Measurements from ENCODE around the gene MMP28. TPM values are rescaled to one million over a fixed set of nuclear protein-coding genes. Genes with fewer than 3 reads are reported as not detected.
"Not testable (repeated sequence)": the region's sequence is repeated elsewhere in the genome, so short reads cannot be mapped to it uniquely, and the experiment has no call there.

MMP28 gene
- total RNA-seq, 2 donors from 2014 or later, result 0.74 TPM; not detected in 1

DNA sequence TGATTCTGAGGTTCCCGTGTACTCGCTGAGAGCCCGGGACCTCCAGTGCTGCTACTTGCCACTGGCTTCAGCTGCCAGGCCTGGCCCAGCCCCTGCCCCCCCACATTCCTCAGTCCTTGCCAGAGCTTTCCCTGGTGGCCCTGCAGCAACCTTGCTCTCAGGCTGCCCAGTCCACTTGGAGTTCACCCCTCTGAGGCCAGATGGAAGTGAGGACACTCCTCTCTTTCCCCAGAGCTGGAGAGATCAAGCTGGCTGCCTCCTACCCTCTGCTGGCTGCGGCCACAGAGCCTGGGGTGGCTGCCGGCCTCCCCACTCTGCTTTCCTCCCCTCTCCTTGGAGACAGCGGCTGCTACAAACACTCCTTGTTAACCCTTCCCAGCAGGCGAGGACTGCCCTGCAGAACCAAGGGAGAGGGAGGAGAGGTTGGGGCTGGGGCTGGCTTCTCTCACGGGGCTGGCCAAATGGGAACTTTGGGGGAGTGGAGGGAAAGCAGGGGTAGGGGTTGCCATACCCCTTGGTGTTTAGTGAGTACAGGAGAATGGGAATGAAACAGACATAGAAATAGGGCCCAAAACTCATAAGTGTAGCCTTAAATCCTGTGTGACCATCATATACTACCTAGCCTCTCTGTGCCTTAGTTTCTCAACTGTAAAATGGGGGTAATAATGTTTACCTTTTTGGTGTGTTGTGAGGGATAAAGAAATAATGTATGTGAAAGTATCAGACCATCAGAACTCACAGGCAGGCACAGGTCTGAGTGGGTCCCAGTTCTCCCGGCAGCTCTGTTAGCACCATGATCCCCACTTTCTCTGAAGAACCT is 42.3 kb downstream of the MMP28 start, which contains the start of gene GAS2L2:
Gene GAS2L2 (minus strand): TSS at position 295 of the 820 bp plus-strand sequence. CDS start 389 bp downstream, outside the sequence.
- no peak for ATAC-seq
- no peaks in the 10 kb centered on the region for H3K9me3 Mint-ChIP-seq
- no peak within 1 kb of the TSS for H3K27ac Mint-ChIP-seq
- no peak for DNase-seq (ENCODE audit: low spot score in 2 of 2)
- no peaks in the 10 kb centered on the region for H3K36me3 Mint-ChIP-seq

DNA sequence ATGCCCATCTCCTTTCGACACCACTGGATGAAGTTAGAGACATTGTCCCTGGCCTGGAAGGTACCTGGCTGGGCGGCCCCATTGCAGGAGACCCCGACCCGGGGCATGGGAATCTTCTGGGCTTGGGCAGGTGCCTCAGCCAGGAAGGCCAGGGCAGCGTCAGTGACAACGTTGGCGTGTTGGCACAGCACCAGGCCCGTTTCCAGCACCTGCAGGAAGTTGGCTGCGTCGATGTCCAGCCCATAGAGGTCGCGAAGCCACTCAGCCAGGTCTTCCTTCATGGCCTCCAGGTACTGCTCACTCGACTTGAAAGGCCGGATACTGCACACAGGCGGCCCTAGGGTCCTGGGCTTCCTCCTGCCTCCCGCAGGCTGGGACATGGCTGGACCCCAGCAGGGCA is 43.0 kb downstream of the MMP28 start:
- no peaks in the 10 kb centered on the region for H3K9me3 Mint-ChIP-seq
- ATAC-seq (no peak), DNase-seq (ENCODE audit: low spot score in 2 of 2) (no peak)
- no peaks in the 10 kb centered on the region for H3K36me3 Mint-ChIP-seq
- no peak overlapping the region for H3K27ac Mint-ChIP-seq

DNA sequence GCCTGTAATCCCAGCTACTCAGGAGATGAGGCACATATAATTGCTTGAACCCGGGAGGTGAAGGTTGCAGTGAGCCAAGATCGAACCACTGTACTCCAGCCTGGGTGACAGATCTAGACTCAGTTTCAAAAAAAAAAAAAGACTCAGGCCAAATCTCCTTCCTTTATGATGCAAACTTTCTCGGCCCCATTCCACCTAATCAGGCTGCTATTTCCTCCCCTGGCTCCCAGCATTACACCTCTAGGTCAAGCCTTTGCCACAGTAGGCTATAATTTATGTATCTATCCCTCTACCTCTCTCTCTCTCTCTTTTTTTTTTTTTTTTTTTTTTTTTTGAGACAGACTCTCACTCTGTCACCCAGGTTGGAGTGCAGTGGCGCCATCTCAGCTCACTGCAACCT is 43.9 kb downstream of the MMP28 start:
- H3K27ac Mint-ChIP-seq; H3K9me3 Mint-ChIP-seq; ATAC-seq; H3K36me3 Mint-ChIP-seq; DNase-seq (ENCODE audit: low spot score in 2 of 2): not testable (repeated sequence)

DNA sequence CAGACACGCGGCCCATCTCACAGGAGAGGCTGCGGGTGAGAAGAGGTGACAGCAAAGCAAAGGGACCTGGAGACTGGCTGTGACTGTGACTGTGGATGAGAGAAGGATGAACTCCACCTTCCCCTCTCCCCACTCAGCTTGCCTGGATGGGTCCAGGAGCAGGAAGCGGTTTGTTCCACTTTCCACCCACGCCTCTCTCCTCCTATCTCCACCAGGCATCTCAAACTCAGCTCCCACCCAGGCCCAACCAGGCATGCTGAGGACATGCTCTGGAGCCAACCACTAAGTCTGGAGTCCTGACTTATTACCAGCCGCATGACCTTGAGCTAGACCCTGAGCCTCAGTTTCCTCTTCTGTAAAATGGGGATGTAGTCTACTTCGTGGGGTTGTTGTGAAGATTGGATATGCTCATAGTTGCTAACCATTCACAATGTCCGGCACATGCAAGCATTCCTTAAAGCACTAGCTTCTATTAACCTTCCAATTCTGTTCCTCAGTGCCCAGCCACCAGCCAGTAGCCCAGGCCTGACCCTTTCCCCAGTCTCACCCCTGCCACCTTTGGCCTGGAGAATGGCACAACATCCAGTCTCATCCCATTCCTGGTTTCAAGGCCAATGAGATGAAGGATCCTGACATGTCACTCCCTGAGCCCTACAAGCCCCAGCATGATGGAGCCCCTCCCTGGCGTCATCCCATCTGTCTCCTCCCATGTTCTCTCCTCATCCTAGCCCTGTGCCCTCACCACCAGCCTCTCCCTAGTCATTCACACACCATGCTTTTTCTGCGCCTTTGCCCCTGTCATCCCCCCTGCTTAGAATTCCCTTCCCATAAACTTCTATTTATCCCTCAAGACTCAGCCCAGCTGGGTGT is 44.7 kb downstream of the MMP28 start:
- no peak for ATAC-seq
- DNase-seq (ENCODE audit: low spot score in 2 of 2), result no peak
- Mint-ChIP-seq H3K36me3 (no peaks in the 10 kb centered on the region), H3K9me3 (no peaks in the 10 kb centered on the region), H3K27ac (no peak overlapping the region)

- ATAC-seq (no peak), DNase-seq (ENCODE audit: low spot score in 2 of 2) (no peak)
- H3K36me3 Mint-ChIP-seq, result no peaks in the 10 kb centered on the region
- no peak overlapping the region for H3K27ac Mint-ChIP-seq
- H3K9me3 Mint-ChIP-seq, result no peaks in the 10 kb centered on the region
These were observed 45.7 kb downstream of the MMP28 start for GRCh38 chr17:35749560-35750412.

GRCh38 chr17:35748979-35749378 is 46.5 kb downstream of the MMP28 start:
- H3K36me3 Mint-ChIP-seq, result no peaks in the 10 kb centered on the region
- no peak for ATAC-seq
- no peak for DNase-seq (ENCODE audit: low spot score in 2 of 2)

DNA sequence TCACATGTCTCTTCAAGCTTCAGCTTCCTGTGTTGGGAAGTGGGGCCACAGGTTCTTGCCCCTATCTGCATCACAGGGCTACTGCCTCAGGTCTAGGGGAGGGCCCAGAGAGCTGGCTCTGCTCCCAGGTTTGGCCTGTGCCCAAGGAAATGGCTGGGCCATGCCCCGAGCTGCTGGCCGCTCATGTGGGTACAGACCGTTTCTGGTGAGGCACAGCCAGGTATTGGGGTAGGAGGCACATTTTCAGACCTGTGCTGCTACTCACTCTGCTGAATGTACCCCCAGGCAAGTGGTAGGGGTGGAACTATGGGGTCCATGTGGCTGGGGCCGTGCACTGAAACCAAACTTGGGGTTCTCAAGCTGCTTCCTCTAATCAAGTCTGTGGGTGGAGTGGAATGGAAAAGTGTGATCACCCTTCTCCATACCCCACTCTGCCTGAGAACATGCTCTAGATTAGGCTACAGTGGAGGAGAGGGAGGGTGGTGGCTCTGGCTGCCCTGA is 47.0 kb downstream of the MMP28 start:
- DNase-seq (ENCODE audit: low spot score in 2 of 2) (no peak), ATAC-seq (peak; percentile 5 to 61)
- Mint-ChIP-seq H3K9me3 (no peaks in the 10 kb centered on the region), H3K36me3 (no peaks in the 10 kb centered on the region), H3K27ac (peak overlapping the region in 1 of 2 donors; percentile 65)

More at GRCh38 chr17:35748979-35749378, 46.5 kb downstream of the MMP28 start:
- no peaks in the 10 kb centered on the region for H3K9me3 Mint-ChIP-seq
- H3K27ac Mint-ChIP-seq, result no peak overlapping the region

- DNase-seq (ENCODE audit: low spot score in 2 of 2) (peak; percentile 69 to 85), ATAC-seq (peak; percentile 81 to 92)
- Mint-ChIP-seq H3K9me3 (no peaks in the 10 kb centered on the region), H3K27ac (no peak overlapping the region), H3K36me3 (no peaks in the 10 kb centered on the region)
These were observed 47.9 kb downstream of the MMP28 start for GRCh38 chr17:35747540-35748017.

GRCh38 chr17:35745749-35746320 is 49.6 kb downstream of the MMP28 start:
- H3K36me3 Mint-ChIP-seq, result no peaks in the 10 kb centered on the region
- no peak for ATAC-seq
- H3K27ac Mint-ChIP-seq, result no peak overlapping the region
- no peaks in the 10 kb centered on the region for H3K9me3 Mint-ChIP-seq
- DNase-seq (ENCODE audit: low spot score in 2 of 2), result no peak

DNA sequence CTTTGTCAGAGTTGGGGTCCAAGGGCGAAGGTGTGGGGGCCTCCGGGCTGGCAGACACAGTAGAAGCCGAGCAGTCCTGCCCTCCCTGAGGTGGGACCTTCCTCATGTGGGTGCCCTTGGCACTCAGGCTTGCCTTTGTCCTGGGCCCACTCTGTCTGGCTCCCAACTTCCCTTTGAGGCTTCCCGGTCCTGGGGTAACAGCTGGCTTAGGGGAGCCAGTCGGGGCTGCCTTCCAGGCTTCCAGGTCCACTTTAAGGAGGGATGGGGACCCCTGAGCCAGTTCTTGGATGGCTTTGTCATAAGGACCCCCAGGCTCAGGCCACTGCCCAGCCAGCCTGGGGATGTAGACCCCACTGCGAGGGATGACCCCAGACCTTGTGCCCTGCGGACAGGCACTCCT is 50.2 kb downstream of the MMP28 start:
- no peaks in the 10 kb centered on the region for H3K36me3 Mint-ChIP-seq
- DNase-seq (ENCODE audit: low spot score in 2 of 2) (no peak), ATAC-seq (no peak)
- no peaks in the 10 kb centered on the region for H3K9me3 Mint-ChIP-seq
- H3K27ac Mint-ChIP-seq, result no peak overlapping the region

DNA sequence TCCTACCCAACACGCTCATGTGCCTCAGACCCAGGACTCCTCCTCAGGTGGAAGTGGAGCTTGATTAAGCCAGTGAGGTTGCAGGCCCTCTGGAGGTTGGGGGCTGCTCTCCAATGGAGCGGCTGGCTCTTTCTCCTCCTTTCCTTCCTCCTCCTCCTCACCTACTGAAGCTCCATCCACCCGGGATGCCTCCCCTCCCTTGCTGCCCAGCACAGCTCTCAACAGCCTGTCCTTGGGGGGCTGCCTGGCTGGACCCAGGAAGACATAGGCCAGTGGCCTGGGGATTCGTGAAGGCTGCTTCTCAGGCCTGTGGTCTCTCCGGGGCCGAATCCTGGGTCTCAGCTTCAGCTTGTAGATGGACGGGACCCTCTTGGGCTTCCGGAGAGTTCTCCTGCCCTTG is 50.6 kb downstream of the MMP28 start:
- DNase-seq (ENCODE audit: low spot score in 2 of 2) (no peak), ATAC-seq (no peak)
- no peaks in the 10 kb centered on the region for H3K36me3 Mint-ChIP-seq
- H3K27ac Mint-ChIP-seq, result no peak overlapping the region
- no peaks in the 10 kb centered on the region for H3K9me3 Mint-ChIP-seq

DNA sequence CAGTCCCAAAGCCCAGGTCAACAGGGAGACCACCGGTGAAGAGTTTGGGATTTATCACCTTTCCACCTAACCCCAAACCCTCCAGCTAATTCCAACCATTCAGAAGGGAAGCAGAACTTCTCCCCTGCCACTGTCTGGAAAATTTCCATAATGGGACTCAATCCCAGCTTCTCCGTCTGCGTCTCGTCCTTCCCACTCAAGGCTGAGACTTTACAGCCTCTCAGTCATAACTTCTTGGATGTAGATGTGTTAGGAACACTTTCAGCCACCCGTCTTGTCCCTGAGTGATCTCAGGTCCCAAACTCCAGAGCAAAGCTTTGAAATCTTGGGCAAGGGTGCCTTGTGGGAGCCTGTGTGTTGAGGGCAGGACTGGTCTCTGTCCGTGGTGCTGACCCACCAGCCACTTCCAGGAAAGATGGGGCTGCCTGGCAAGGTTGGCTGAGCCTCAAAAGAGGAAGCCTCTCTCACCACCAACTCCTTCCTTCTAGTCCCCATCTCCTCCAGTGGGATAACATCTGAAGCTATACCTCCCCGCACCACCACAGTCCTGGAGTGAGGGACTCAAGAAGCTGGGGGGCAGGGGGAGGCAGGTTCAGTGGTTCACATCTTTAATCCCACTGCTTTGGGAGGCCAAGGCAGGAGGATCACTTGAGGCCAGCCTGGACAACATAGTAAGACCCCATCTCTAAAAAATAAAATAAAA is 51.7 kb downstream of the MMP28 start:
- ATAC-seq (no peak), DNase-seq (ENCODE audit: low spot score in 2 of 2) (no peak)
- H3K27ac Mint-ChIP-seq, result no peak overlapping the region
- no peaks in the 10 kb centered on the region for H3K36me3 Mint-ChIP-seq
- no peaks in the 10 kb centered on the region for H3K9me3 Mint-ChIP-seq

- DNase-seq (ENCODE audit: low spot score in 2 of 2) (no peak), ATAC-seq (no peak)
- Mint-ChIP-seq H3K9me3 (no peaks in the 10 kb centered on the region), H3K36me3 (no peaks in the 10 kb centered on the region), H3K27ac (no peak overlapping the region)
These were observed 52.5 kb downstream of the MMP28 start for GRCh38 chr17:35742896-35743477.

GRCh38 chr17:35742496-35742895 is 52.9 kb downstream of the MMP28 start:
- no peak for DNase-seq (ENCODE audit: low spot score in 2 of 2)
- ATAC-seq, result no peak
- Mint-ChIP-seq H3K36me3 (no peaks in the 10 kb centered on the region), H3K27ac (no peak overlapping the region), H3K9me3 (no peaks in the 10 kb centered on the region)
